HCT116 (cell line): ENCODE results near the gene ALG8.

ENCODE experiments used
- CTCF ChIP-seq, 3 experiments: fragments of 200-600 bp in 1 of 3; sonication (generic) in 1 of 3; IDR thresholded peaks in 2 of 3; conservative IDR thresholded peaks in 1 of 3; 2 replicates each; pipeline ENCODE4 v1.5.1; 2012 to 2017; ENCODE audit warnings: low read depth in 2 of 3, low read length in 2 of 3, antibody characterized with exemption in 1 of 3, borderline replicate concordance in 1 of 3, control low read depth in 1 of 3, mild to moderate bottlenecking in 1 of 3, mixed read lengths in 1 of 3, mixed run types in 1 of 3, moderate library complexity in 1 of 3; ENCODE audit not compliant: insufficient read depth in 1 of 3
- SP1 ChIP-seq: IDR thresholded peaks from 2 replicates; pipeline ENCODE4 v1.6.1; 2012; ENCODE audit warnings: low read depth
- ZFX ChIP-seq: fragments of 450-650 bp; IDR thresholded peaks from 2 replicates; pipeline ENCODE4 v1.6.1; 2017

- TF ChIP-seq SP1 (no peak), CTCF (IDR thresholded peaks at IDR 0.05 in 2 of 3, conservative IDR thresholded peaks at IDR 0.05 in 1 of 3; ENCODE audit: borderline replicate concordance in 1 of 3, insufficient read depth in 1 of 3, low read depth in 2 of 3, low read length in 2 of 3) (no peak), ZFX (no peak)
Measured at GRCh38 chr11:78072455-78072854, 67.0 kb downstream of the ALG8 start.
